Activated CD8-positive, alpha-beta memory T cell treated with anti-CD3 and anti-CD28 coated beads for 24 hours (primary cell): ENCODE results near the gene RNF224.

Source experiments
- DNase-seq: peaks from one replicate; pipeline ENCODE4 v3.0.0-alpha.2; 2020

The RNF224 gene

GRCh38 chr9:137216188-137216965, 10.9 kb upstream of the RNF224 start:
- DNase-seq = no peak

- DNase-seq = no peak
Observed at GRCh38 chr9:137217276-137218211, 9.8 kb upstream of the RNF224 start.

- no peak for DNase-seq
Observed at GRCh38 chr9:137218212-137218753, 9.0 kb upstream of the RNF224 start.

GRCh38 chr9:137218754-137219271, 8.5 kb upstream of the RNF224 start:
- DNase-seq = no peak

GRCh38 chr9:137219757-137220316, 7.5 kb upstream of the RNF224 start:
- DNase-seq = no peak

- DNase-seq = no peak
Observed at GRCh38 chr9:137220317-137221094, 6.8 kb upstream of the RNF224 start.

GRCh38 chr9:137221095-137221505, 6.2 kb upstream of the RNF224 start:
- DNase-seq = no peak

GRCh38 chr9:137221506-137222111, 5.7 kb upstream of the RNF224 start:
- DNase-seq = no peak

- DNase-seq = peak; percentile 76
Observed at GRCh38 chr9:137222190-137223077, 4.9 kb upstream of the RNF224 start, which contains the start of gene RNF208. RNF208 (minus strand) TSS chr9:137222240; CDS start chr9:137221212, 1,028 bp downstream.

GRCh38 chr9:137223078-137223970, 4.0 kb upstream of the RNF224 start:
- DNase-seq = peak; percentile 98

GRCh38 chr9:137224830-137225694, 2.2 kb upstream of the RNF224 start, which contains the start of gene CYSRT1:
CYSRT1 (plus strand) TSS chr9:137225174; CDS start chr9:137225622, 448 bp downstream.
- no peak for DNase-seq

- DNase-seq = no peak
Observed at GRCh38 chr9:137225699-137226331, 1.5 kb upstream of the RNF224 start.

GRCh38 chr9:137226338-137227053, 806 bp upstream of the RNF224 start:
- no peak for DNase-seq

GRCh38 chr9:137227853-137228505, 677 bp downstream of the RNF224 start:
- DNase-seq = no peak

- no peak for DNase-seq
Observed at GRCh38 chr9:137228506-137228967, 1.2 kb downstream of the RNF224 start.
